Endothelial cell of umbilical vein (primary cell): ENCODE data around the gene TMEM131. TPM values are rescaled to one million over a fixed set of nuclear protein-coding genes. Genes with fewer than 3 reads are reported as not detected.

Experiments
- BruUV-seq: library from RNA; stranded (reverse); fragments of 400-500 nt; replicated peaks from 2 replicates; lab custom pipeline; 2021; lab: Mats Ljungman, UMichigan
- CTCF ChIA-PET: fragments of 300-600, 350-600 bp; sonication (Branson Sonifier 250); formaldehyde crosslinking; loops from one replicate; lab custom pipeline; 2021; ENCODE audit warnings: antibody characterized with exemption, inconsistent platforms; lab: Charles Lee
- POLR2A ChIA-PET: fragments of 300-600, 350-600 bp; sonication (Branson Sonifier 250); formaldehyde crosslinking; loops from one replicate; lab custom pipeline; 2021; ENCODE audit warnings: antibody characterized with exemption, inconsistent platforms; lab: Charles Lee
- DNase-seq: peaks from one replicate; pipeline ENCODE4 v3.0.0-alpha.2; 2011; ENCODE audit warnings: low read depth, low spot score
- FAIRE-seq: peaks from 2 replicates; lab custom pipeline; 2011; peaks lifted over from hg19 to GRCh38; lab: Jason Lieb, UNC
- H2AFZ ChIP-seq: 2 replicates; pipeline ENCODE4 v1.6.0; 2012; ENCODE audit warnings: low read depth, low read length, control low read depth, inconsistent platforms
- H3K27ac ChIP-seq: 2 replicates; pipeline ENCODE4 v1.5.1; 2011; ENCODE audit warnings: low read depth, mild to moderate bottlenecking, control low read depth, low read length, moderate library complexity; ENCODE audit not compliant: insufficient read depth
- H3K27me3 ChIP-seq, 2 experiments: 2 replicates each; pipeline versions ENCODE4 v1.6.0 to v1.6.1; 2011; ENCODE audit warnings: low read length in 2 of 2, mixed read lengths in 1 of 2; ENCODE audit not compliant: control insufficient read depth in 2 of 2, insufficient read depth in 2 of 2
- H3K36me3 ChIP-seq, 2 experiments: 2 replicates in 1 of 2; 3 replicates in 1 of 2; pipeline ENCODE4 v1.5.1; 2011; ENCODE audit warnings: low read length in 2 of 2, mild to moderate bottlenecking in 1 of 2, moderate library complexity in 1 of 2; ENCODE audit not compliant: control insufficient read depth in 2 of 2, insufficient read depth in 2 of 2; ENCODE audit errors: extremely low read depth in 1 of 2
- H3K4me1 ChIP-seq: 3 replicates; pipeline ENCODE4 v1.5.1; 2011; ENCODE audit warnings: mild to moderate bottlenecking, low read length; ENCODE audit not compliant: control insufficient read depth, insufficient read depth; ENCODE audit errors: extremely low read depth
- H3K4me2 ChIP-seq: 2 replicates; pipeline ENCODE4 v1.6.1; 2011; ENCODE audit warnings: low read length, control low read depth, mixed read lengths; ENCODE audit not compliant: insufficient read depth
- H3K4me3 ChIP-seq, 3 experiments: fragments of 200-600 bp in 1 of 3; sonication (generic), shearing (Covaris generic) in 1 of 3; replicated peaks in 1 of 3; 2 replicates each; pipeline ENCODE4 v1.5.1; 2011 to 2016; ENCODE audit warnings: control low read depth in 3 of 3, low read length in 3 of 3, mild to moderate bottlenecking in 2 of 3, inconsistent platforms in 1 of 3, low read depth in 1 of 3, moderate library complexity in 1 of 3; ENCODE audit not compliant: insufficient read depth in 1 of 3
- H3K79me2 ChIP-seq: 2 replicates; pipeline ENCODE4 v1.6.0; 2012; ENCODE audit warnings: low read length, inconsistent platforms; ENCODE audit not compliant: control insufficient read depth, insufficient read depth
- H3K9ac ChIP-seq: replicated peaks from 2 replicates; pipeline ENCODE3; 2011; ENCODE audit warnings: low read length, control low read depth; ENCODE audit not compliant: insufficient read depth; ENCODE audit errors: extremely low read depth
- H3K9me1 ChIP-seq: replicated peaks from 3 replicates; pipeline ENCODE4 v1.6.0; 2011; ENCODE audit warnings: mild to moderate bottlenecking, low read length; ENCODE audit not compliant: control insufficient read depth, insufficient read depth; ENCODE audit errors: extremely low read depth
- H3K9me3 ChIP-seq: replicated peaks from 2 replicates; pipeline ENCODE4 v1.5.1; 2012; ENCODE audit warnings: low read length, inconsistent platforms; ENCODE audit not compliant: control insufficient read depth, insufficient read depth
- H4K20me1 ChIP-seq: replicated peaks from 2 replicates; pipeline ENCODE3; 2011; ENCODE audit warnings: mild to moderate bottlenecking, low read length; ENCODE audit not compliant: control insufficient read depth, insufficient read depth; ENCODE audit errors: extremely low read depth
- EZH2 ChIP-seq: IDR thresholded peaks from 2 replicates; pipeline ENCODE4 v1.6.1; 2012; ENCODE audit warnings: borderline replicate concordance, low read depth, mild to moderate bottlenecking, moderate library complexity, low read length, inconsistent platforms; ENCODE audit not compliant: severe bottlenecking
- FOS ChIP-seq: IDR thresholded peaks from 2 replicates; pipeline ENCODE4 v1.6.1; 2011; ENCODE audit warnings: mild to moderate bottlenecking, low read length, moderate library complexity, borderline replicate concordance; ENCODE audit not compliant: insufficient read depth
- GATA2 ChIP-seq: IDR thresholded peaks from 2 replicates; pipeline ENCODE4 v1.7.0; 2011; ENCODE audit warnings: low read depth, mild to moderate bottlenecking, moderate library complexity, mixed read lengths, low read length; ENCODE audit not compliant: insufficient read length, insufficient read depth
- JUN ChIP-seq: IDR thresholded peaks from 2 replicates; pipeline ENCODE4 v1.6.1; 2011; ENCODE audit warnings: borderline replicate concordance, low read depth; ENCODE audit not compliant: insufficient read length, insufficient read depth
- MYC ChIP-seq: IDR thresholded peaks from one replicate; pipeline ENCODE4 v1.6.1; 2011; ENCODE audit warnings: mild to moderate bottlenecking, low read depth, low read length
- POLR2A ChIP-seq: IDR thresholded peaks from 2 replicates; pipeline ENCODE4 v1.6.1; 2012; ENCODE audit warnings: low read depth, mild to moderate bottlenecking, control low read depth, low read length
- POLR2AphosphoS5 ChIP-seq: IDR thresholded peaks from 2 replicates; pipeline ENCODE4 v1.6.1; 2012; ENCODE audit warnings: low read depth, mild to moderate bottlenecking, control low read depth, low read length, moderate library complexity; ENCODE audit not compliant: insufficient read depth
- dilution Hi-C: fragments of 300-500 bp; cut with MboI; formaldehyde crosslinking; loops from one replicate; pipeline ENCODE4 v1.15.0; 2019; ENCODE audit warnings: low sequenced_read_pairs; ENCODE audit not compliant: extremely low pct_ligation_motif_present
- intact Hi-C: fragments of 100-400 bp; cut with micrococcal nuclease; formaldehyde crosslinking; loops from one replicate; pipeline ENCODE4 v1.10.0; 2022
- polyA plus RNA-seq, 4 experiments: library from polyadenylated mRNA; depleted of rRNA in 3 of 4; stranded (reverse) in 3 of 4; unstranded in 1 of 4; fragments of >200 nt; gene quantifications; 2 replicates each; pipeline versions ENCODE4 v1.2.1 to v1.2.3, GENCODE V29; 2011 to 2012; ENCODE audit warnings: missing spikeins in 1 of 4
- total RNA-seq: library from RNA; stranded (reverse); gene quantifications from 2 replicates; pipeline ENCODE4 v1.2.3, GENCODE V29; 2021
- TF ChIP-seq, protein P1 (sequence below): IDR thresholded peaks from 2 replicates; pipeline ENCODE4 v1.6.1; 2011; ENCODE audit not compliant: insufficient read depth, insufficient read length
- TF ChIP-seq, protein P2 (sequence below), 2 donors: IDR thresholded peaks; 1 replicate in 1 of 2; 2 replicates in 1 of 2; pipeline ENCODE4 v1.5.1; 2011; ENCODE audit warnings: low read length in 2 of 2, mild to moderate bottlenecking in 2 of 2, moderate library complexity in 2 of 2, control low read depth in 1 of 2, inconsistent platforms in 1 of 2, low read depth in 1 of 2; ENCODE audit not compliant: insufficient read depth in 1 of 2; ENCODE audit errors: extremely low read depth in 1 of 2

Gene TMEM131
- total and polyA plus RNA-seq, 2 donors (not counting 3 experiments of a cell fraction or from before 2014, with no cell fraction given): 12.2 to 28.6 TPM

DNA sequence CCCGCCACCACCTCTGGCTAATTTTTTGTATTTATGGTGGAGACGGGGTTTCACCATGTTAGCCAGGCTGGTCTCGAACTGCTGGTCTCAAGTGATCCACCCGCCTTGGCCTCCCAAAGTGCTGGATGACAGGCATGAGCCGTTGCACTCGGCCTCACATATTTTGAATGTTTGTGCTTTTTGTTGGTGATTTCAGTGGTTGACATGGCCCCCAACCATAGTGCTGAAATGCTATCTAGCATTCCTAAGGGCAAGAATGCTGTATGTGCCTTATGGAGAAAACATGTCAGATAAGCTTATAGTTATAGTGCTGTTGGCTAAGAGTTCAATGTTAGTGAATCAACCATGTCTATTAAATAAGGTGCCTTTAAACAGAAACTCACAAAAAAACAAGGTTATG is 273.5 kb downstream of the TMEM131 start:
- no peak overlapping the region for H3K27ac ChIP-seq
- intact Hi-C loops (no loop called here), dilution Hi-C loops (no loop called here)
- TF ChIP-seq POLR2A (no peak), POLR2AphosphoS5 (no peak), JUN (no peak), MYC (no peak), FOS (no peak), EZH2 (no peak), GATA2 (no peak)
- TF ChIP-seq, protein P1, sequence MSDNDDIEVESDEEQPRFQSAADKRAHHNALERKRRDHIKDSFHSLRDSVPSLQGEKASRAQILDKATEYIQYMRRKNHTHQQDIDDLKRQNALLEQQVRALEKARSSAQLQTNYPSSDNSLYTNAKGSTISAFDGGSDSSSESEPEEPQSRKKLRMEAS: no peak
- TF ChIP-seq, protein P2, sequence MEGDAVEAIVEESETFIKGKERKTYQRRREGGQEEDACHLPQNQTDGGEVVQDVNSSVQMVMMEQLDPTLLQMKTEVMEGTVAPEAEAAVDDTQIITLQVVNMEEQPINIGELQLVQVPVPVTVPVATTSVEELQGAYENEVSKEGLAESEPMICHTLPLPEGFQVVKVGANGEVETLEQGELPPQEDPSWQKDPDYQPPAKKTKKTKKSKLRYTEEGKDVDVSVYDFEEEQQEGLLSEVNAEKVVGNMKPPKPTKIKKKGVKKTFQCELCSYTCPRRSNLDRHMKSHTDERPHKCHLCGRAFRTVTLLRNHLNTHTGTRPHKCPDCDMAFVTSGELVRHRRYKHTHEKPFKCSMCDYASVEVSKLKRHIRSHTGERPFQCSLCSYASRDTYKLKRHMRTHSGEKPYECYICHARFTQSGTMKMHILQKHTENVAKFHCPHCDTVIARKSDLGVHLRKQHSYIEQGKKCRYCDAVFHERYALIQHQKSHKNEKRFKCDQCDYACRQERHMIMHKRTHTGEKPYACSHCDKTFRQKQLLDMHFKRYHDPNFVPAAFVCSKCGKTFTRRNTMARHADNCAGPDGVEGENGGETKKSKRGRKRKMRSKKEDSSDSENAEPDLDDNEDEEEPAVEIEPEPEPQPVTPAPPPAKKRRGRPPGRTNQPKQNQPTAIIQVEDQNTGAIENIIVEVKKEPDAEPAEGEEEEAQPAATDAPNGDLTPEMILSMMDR (IDR thresholded peaks at IDR 0.05; ENCODE audit: extremely low read depth in 1 of 2, insufficient read depth in 1 of 2, low read depth in 1 of 2, low read length in 2 of 2): no peak
- no peaks in the 10 kb centered on the region for H3K27me3 ChIP-seq
- H3K9me1 ChIP-seq: no peaks in the 10 kb centered on the region
- ChIA-PET CTCF (interaction anchor here (2.3 kb wide), 1 partner anchor 19 kb away, joined by 5 read pairs; no protein-coding TSS in a partner anchor), POLR2A (no interaction called here)
- no peak overlapping the region for H3K9ac ChIP-seq
- no peaks in the 10 kb centered on the region for H3K36me3 ChIP-seq
- no peak for FAIRE-seq
- H3K9me3 ChIP-seq: no peaks in the 10 kb centered on the region
- no peak overlapping the region for H3K4me2 ChIP-seq
- no TSS peak for BruUV-seq
- H3K4me1 ChIP-seq: no peaks in the 10 kb centered on the region
- H3K4me3 ChIP-seq: no peak overlapping the region
- no peaks in the 10 kb centered on the region for H4K20me1 ChIP-seq
- H3K79me2 ChIP-seq: no peaks in the 10 kb centered on the region
- no peak for DNase-seq
- no peak overlapping the region for H2AFZ ChIP-seq
